Lung (tissue), 16 donors: ENCODE data around the gene ESRRB. TPM values are rescaled to one million over a fixed set of nuclear protein-coding genes. Genes with fewer than 3 reads are reported as not detected.
A peak's percentile ranks its signal among the peaks of the same experiment; 100 is the strongest.

Experiments used
- ATAC-seq: fragments of 200-7000 bp; cut with Tn5 transposase; one replicate; pipeline ENCODE4 v1.9.1; 2020; ENCODE audit warnings: moderate number of reproducible peaks; ENCODE audit not compliant: insufficient read depth, low FRiP score
- DNase-seq, 3 donors: peaks; one replicate each; pipeline ENCODE4 v3.0.0-alpha.2; 2013 to 2017
- H3K27ac ChIP-seq, 2 donors: one replicate each; pipeline ENCODE4 v1.5.1; 2013; ENCODE audit warnings: mild to moderate bottlenecking in 2 of 2, moderate library complexity in 2 of 2, control low read depth in 1 of 2, inconsistent platforms in 1 of 2, low read depth in 1 of 2, low read length in 1 of 2
- H3K27me3 ChIP-seq, 3 donors: one replicate each; pipeline ENCODE4 v1.5.1; 2013; ENCODE audit warnings: low read length in 2 of 3; ENCODE audit not compliant: control insufficient read depth in 3 of 3, insufficient read depth in 3 of 3
- H3K36me3 ChIP-seq, 4 donors: one replicate each; pipeline ENCODE4 v1.5.1; 2013; ENCODE audit warnings: low read length in 4 of 4, mild to moderate bottlenecking in 1 of 4, moderate library complexity in 1 of 4; ENCODE audit not compliant: control insufficient read depth in 4 of 4, insufficient read depth in 4 of 4
- H3K4me1 ChIP-seq, 5 donors: one replicate each; pipeline ENCODE4 v1.5.1; 2013; ENCODE audit warnings: low read length in 5 of 5, mild to moderate bottlenecking in 2 of 5, moderate library complexity in 1 of 5; ENCODE audit not compliant: control insufficient read depth in 5 of 5, insufficient read depth in 5 of 5
- H3K4me3 ChIP-seq: one replicate; pipeline ENCODE4 v1.5.1; 2013; ENCODE audit warnings: mild to moderate bottlenecking, control low read depth, moderate library complexity
- H3K9ac ChIP-seq, 2 donors: one replicate each; pipeline ENCODE4 v1.5.1; 2013; ENCODE audit warnings: low read length in 2 of 2, control low read depth in 1 of 2; ENCODE audit not compliant: insufficient read depth in 1 of 2
- H3K9me3 ChIP-seq, 4 donors: one replicate each; pipeline ENCODE4 v1.5.1; 2013; ENCODE audit warnings: low read length in 3 of 4, mild to moderate bottlenecking in 1 of 4, moderate library complexity in 1 of 4; ENCODE audit not compliant: control insufficient read depth in 4 of 4, insufficient read depth in 3 of 4
- CTCF ChIP-seq: IDR thresholded peaks from 2 replicates; pipeline ENCODE4 v1.5.1; 2012; ENCODE audit warnings: mild to moderate bottlenecking; ENCODE audit errors: control extremely low read depth, extremely low read depth
- WGBS, 2 donors: extraction: QIAGEN DNeasy Blood & Tissue Kit; methylation state at CpG; one replicate each; pipeline ENCODE4 v1.1.7; 2013; 5-methylcytosine and 5-hydroxymethylcytosine counted together
- long read RNA-seq, 5 donors: transcript quantifications; one replicate each; lab custom pipeline, GENCODE V29; 2026
- polyA plus RNA-seq, 2 donors: library from polyadenylated mRNA; stranded (reverse); fragments of 200-250 nt; gene quantifications; one replicate each; pipeline ENCODE4 v1.2.1, GENCODE V29; 2013
- total RNA-seq, 2 donors: library from RNA; depleted of rRNA in 1 of 2; stranded (reverse); fragments of >200 nt in 1 of 2; gene quantifications; one replicate each; pipeline ENCODE4 v1.2.1, GENCODE V29; 2014 to 2021
- donor health status: control.
- donor health status: control.
- donor health status: Bipolar disorder and iron deficiency.
- donor health status: healthy.
- donor health status: DM: yes; HTN: yes; CAD: no.

ESRRB gene
- total RNA-seq: under 1 TPM; 0.15 to 0.26 TPM
- polyA plus RNA-seq: under 1 TPM; 0.02 to 0.20 TPM
- long read RNA-seq, donor 1, partial matches to known transcripts: 0 of 2 reads
- long read RNA-seq, donor 1, other reads (novel, unspliced or antisense): 0 of 2 reads
- long read RNA-seq, donor 2: 0 reads
- long read RNA-seq, donor 3: 0 reads
- long read RNA-seq, donor 4: 0 reads
- long read RNA-seq, donor 5, partial matches to known transcripts: 0 of 1 reads
- long read RNA-seq, donor 5, other reads (novel, unspliced or antisense): 0 of 1 reads

GRCh38 chr14:76375947-76376404 lies at the start of gene ESRRB:
Gene ESRRB, plus strand, starts transcription at chr14:76376137. Its CDS starts 265 bp downstream, at chr14:76376402.
- Histone ChIP-seq H3K9ac (no peak within 1 kb of the TSS), H3K4me1 (peaks cover 0 to 21% (median 0%) of the 10 kb centered on the region in 5 donors), H3K27ac (no peak within 1 kb of the TSS), H3K27me3 (peaks cover 20 to 67% (median 42%) of the 10 kb centered on the region in 3 donors), H3K36me3 (no peaks in the 10 kb centered on the region), H3K4me3 (no peak within 1 kb of the TSS), H3K9me3 (no peaks in the 10 kb centered on the region)
- 3 to 4% methylated on average over 29 of the region's 29 CpGs for WGBS, 2 donors
- ATAC-seq: no peak
- DNase-seq: peak; percentile 58 to 89 (median 65)
- TF ChIP-seq CTCF: no peak

DNA sequence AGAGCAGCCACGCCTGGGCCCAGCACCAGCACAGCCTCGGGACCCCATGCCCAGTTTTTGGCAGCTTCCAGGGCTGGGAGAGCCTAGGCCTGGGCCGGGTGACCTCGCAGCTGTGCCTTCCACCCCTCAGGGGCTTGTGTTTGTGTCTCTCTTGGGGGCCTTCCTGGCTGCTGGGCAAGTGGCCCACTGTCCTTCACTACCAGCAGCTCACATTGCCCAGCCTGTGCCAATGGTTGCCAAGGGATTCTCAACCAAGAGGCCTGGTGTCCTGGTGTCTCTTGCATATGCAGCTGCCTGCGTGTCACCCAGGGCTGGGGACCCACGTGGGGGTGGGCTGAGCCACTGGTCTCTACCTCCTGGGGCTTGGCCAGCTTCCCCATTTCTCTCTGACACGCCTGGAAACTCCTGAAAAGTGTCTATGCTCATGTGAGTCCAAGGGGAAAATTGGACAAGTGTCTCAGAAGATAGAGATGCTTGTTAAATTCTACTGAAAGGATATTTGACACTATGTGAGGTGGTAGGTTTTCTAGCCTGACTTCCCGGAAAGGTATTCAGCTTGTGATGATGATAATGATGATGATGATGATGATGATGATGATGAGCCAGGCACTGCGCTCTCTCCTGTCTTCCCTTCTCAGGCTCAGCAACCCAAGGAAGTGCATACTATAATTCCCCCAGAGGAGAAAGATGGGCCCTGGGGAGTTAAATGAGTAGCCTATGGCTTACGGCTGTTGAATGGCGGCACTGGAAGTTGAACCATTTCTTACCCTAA lies 48.8 kb upstream of the ESRRB start:
- DNase-seq: no peak
- Histone ChIP-seq H3K4me3 (no peak overlapping the region), H3K27ac (no peak overlapping the region), H3K27me3 (peaks cover 4 to 36% (median 18%) of the 10 kb centered on the region in 3 donors), H3K36me3 (no peaks in the 10 kb centered on the region), H3K9me3 (peaks cover 0 to 3% (median 0%) of the 10 kb centered on the region in 4 donors), H3K4me1 (peaks cover 0 to 4% (median 0%) of the 10 kb centered on the region in 5 donors), H3K9ac (no peak overlapping the region)
- no peak for ATAC-seq
- no peak for TF ChIP-seq CTCF
- WGBS, 2 donors: 79 to 85% methylated on average over 11 of the region's 11 CpGs

DNA sequence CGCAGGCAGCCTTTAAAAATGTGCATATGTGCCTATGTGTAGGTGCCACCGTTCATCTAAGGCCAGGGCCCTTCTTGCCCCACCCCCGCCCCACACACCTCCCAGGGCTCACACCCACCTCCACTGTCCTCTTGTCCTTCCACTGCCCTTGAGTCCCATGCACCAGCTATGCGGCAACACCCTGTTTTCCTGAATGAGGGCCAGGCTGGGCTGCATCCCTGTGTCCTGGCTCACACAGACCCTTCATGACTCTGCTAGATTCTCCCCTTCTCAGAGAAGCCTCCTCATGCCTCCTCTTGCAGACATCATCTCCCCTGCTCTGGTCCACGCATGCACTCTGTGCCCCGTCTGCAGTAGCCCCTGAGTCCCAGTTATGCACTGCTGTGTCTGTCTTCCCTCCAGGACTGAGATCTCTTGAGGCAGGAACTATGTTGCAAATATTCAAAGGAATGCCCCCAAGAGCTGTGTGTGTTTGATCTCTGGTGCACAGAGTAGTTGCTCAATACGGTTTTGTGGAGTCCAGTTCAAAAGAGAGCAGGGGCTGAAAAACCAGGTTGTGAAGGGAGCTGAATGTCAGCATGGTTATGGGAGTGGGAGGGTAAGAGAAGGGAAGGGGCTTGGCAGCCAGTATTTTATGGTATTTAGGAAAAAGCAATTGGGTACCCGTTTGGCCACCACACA lies 47.3 kb upstream of the ESRRB start:
- H3K9ac ChIP-seq: no peak overlapping the region

More for the DNA sequence above, 47.3 kb upstream of the ESRRB start:
- peaks cover 0 to 4% (median 0%) of the 10 kb centered on the region in 5 donors for H3K4me1 ChIP-seq
- no peak for ATAC-seq
- no peak overlapping the region for H3K4me3 ChIP-seq
- WGBS, 2 donors: 64 to 68% methylated on average over 8 of the region's 8 CpGs
- H3K36me3 ChIP-seq: no peaks in the 10 kb centered on the region
- H3K9me3 ChIP-seq: peaks cover 0 to 3% (median 0%) of the 10 kb centered on the region in 4 donors
- no peak overlapping the region for H3K27ac ChIP-seq
- peaks cover 4 to 36% (median 18%) of the 10 kb centered on the region in 3 donors for H3K27me3 ChIP-seq
- no peak for DNase-seq
- no peak for TF ChIP-seq CTCF
